Measurements from ENCODE around the gene ABCA13.

ABCA13 gene

GRCh38 chr7:48665353-48666135 lies 494.3 kb downstream of the ABCA13 start:
- DNase-seq: no peak

GRCh38 chr7:48667407-48667806 lies 496.1 kb downstream of the ABCA13 start:
- DNase-seq: no peak

GRCh38 chr7:48671656-48672055 lies 500.4 kb downstream of the ABCA13 start:
- DNase-seq: no peak

GRCh38 chr7:48681006-48681405 lies 509.7 kb downstream of the ABCA13 start:
- DNase-seq: no peak

GRCh38 chr7:48691788-48692187 lies 520.5 kb downstream of the ABCA13 start:
- no peak for DNase-seq
